Measurements from ENCODE around the gene MACF1. TPM values are rescaled to one million over a fixed set of nuclear protein-coding genes. Genes with fewer than 3 reads are reported as not detected.

MACF1 gene
- total RNA-seq, 2 donors from 2014 or later: 169 to 292 TPM

- peak overlapping the region; percentile 13 for H3K27ac Mint-ChIP-seq
Observed at GRCh38 chr1:39266792-39267191, 62.3 kb downstream of the MACF1 start.

GRCh38 chr1:39268112-39268581 is 63.7 kb downstream of the MACF1 start:
- DNase-seq (peak; percentile 11 to 31), ATAC-seq (replicated peaks in 1 of 2) (peak; percentile 53 to 61)
- Mint-ChIP-seq H3K9me3 (no peaks in the 10 kb centered on the region), H3K27ac (peak overlapping the region; percentile 54), H3K36me3 (ENCODE audit: insufficient read depth in 2 of 2) (peaks cover 6 to 11% of the 10 kb centered on the region in 2 donors), H3K27me3 (ENCODE audit: low read depth) (no peaks in the 10 kb centered on the region), H3K4me3 (peak overlapping the region; percentile 76 to 81), H3K4me1 (ENCODE audit: low read depth) (peaks cover 85% of the 10 kb centered on the region)

More at GRCh38 chr1:39266792-39267191, 62.3 kb downstream of the MACF1 start:
- Mint-ChIP-seq H3K4me3 (peak overlapping the region in 1 of 2 donors; percentile 3), H3K9me3 (no peaks in the 10 kb centered on the region), H3K4me1 (ENCODE audit: low read depth) (peaks cover 90% of the 10 kb centered on the region), H3K27me3 (ENCODE audit: low read depth) (no peaks in the 10 kb centered on the region), H3K36me3 (ENCODE audit: insufficient read depth in 2 of 2) (peaks cover 8 to 13% of the 10 kb centered on the region in 2 donors)
- DNase-seq: no peak
- no peak for ATAC-seq (replicated peaks in 1 of 2)

DNA sequence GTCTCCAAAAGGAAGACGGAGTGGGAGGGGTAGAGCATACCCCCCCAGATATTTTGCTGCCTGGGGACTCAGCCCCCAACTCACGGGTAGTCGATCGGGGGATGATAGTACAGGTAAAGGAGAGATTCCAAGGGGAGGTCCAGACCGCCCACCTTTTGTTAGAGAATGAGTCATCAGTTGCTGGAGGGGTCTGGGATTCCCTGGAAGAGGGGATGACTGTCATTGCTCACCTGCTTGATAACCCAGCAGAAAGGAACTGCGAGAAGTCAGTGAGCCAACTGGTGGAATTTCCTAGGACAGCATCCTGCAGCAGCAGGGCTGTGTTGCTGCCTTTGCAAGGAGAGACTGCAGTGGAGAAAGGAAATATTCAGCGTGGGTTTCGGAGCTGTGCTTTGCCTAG is 64.4 kb downstream of the MACF1 start:
- H3K27ac Mint-ChIP-seq: peak overlapping the region; percentile 20
- no peak for DNase-seq
- no peaks in the 10 kb centered on the region for H3K9me3 Mint-ChIP-seq
- peak overlapping the region; percentile 76 to 81 for H3K4me3 Mint-ChIP-seq
- peaks cover 80% of the 10 kb centered on the region for H3K4me1 Mint-ChIP-seq (ENCODE audit: low read depth)
- H3K27me3 Mint-ChIP-seq (ENCODE audit: low read depth): no peaks in the 10 kb centered on the region
- ATAC-seq (replicated peaks in 1 of 2): no peak
- peaks cover 6 to 11% of the 10 kb centered on the region in 2 donors for H3K36me3 Mint-ChIP-seq (ENCODE audit: insufficient read depth in 2 of 2)

DNA sequence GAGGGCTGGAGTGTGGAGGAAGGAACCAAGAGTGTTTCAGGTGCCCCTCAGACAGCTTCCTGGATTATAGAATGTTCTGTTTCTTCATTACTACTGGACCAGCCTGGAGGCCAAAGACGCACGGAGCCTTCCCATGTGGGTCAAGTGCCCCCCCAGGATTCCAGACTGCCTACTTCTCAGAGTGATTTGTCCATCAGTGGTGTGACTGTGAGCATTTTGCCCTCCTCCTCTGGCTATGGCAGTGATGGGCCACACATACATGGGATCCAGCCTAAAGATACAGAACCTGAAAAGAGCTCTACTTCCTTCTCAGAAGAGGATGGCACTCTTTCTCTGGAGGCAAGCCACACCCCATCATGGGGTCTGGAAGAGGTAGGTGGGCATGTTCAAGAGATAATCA is 64.9 kb downstream of the MACF1 start:
- ATAC-seq (replicated peaks in 1 of 2) (peak; percentile 13 to 29), DNase-seq (no peak)
- H3K27me3 Mint-ChIP-seq (ENCODE audit: low read depth): no peaks in the 10 kb centered on the region
- H3K4me1 Mint-ChIP-seq (ENCODE audit: low read depth): peaks cover 77% of the 10 kb centered on the region
- peak overlapping the region; percentile 44 to 76 for H3K4me3 Mint-ChIP-seq
- no peaks in the 10 kb centered on the region for H3K9me3 Mint-ChIP-seq
- no peak overlapping the region for H3K27ac Mint-ChIP-seq
- peaks cover 6 to 11% of the 10 kb centered on the region in 2 donors for H3K36me3 Mint-ChIP-seq (ENCODE audit: insufficient read depth in 2 of 2)

- H3K4me3 Mint-ChIP-seq: peak overlapping the region; percentile 44 to 76
- peaks cover 73% of the 10 kb centered on the region for H3K4me1 Mint-ChIP-seq (ENCODE audit: low read depth)
- H3K27ac Mint-ChIP-seq: peak overlapping the region; percentile 89
Observed at GRCh38 chr1:39269791-39270342, 65.4 kb downstream of the MACF1 start.

DNA sequence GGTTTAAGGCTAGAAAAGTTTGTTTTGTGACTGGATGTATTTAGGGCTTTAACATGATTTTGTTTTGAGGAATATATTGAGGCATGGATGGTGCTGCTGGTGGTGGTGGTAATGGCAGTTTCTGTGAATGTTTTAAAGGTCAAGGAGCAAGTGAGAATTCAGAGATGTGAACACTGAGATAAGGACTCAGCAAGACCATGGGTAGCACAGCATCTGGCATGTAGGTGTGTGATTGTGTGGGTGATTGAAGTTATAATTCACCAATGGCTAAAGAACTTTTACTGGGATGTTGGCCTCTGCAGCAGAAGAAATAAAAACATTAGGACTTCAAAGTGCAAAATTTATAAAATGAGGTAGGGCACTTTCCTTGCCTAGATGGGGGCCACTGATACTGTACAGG is 65.9 kb downstream of the MACF1 start:
- ATAC-seq (replicated peaks in 1 of 2): no peak
- Mint-ChIP-seq H3K36me3 (ENCODE audit: insufficient read depth in 2 of 2) (peaks cover 6 to 11% of the 10 kb centered on the region in 2 donors), H3K9me3 (no peaks in the 10 kb centered on the region), H3K4me1 (ENCODE audit: low read depth) (peaks cover 68% of the 10 kb centered on the region), H3K27ac (peak overlapping the region; percentile 89), H3K4me3 (peak overlapping the region; percentile 44 to 76), H3K27me3 (ENCODE audit: low read depth) (no peaks in the 10 kb centered on the region)
- DNase-seq: no peak

More at GRCh38 chr1:39269791-39270342, 65.4 kb downstream of the MACF1 start:
- Mint-ChIP-seq H3K36me3 (ENCODE audit: insufficient read depth in 2 of 2) (peaks cover 6 to 11% of the 10 kb centered on the region in 2 donors), H3K27me3 (ENCODE audit: low read depth) (no peaks in the 10 kb centered on the region), H3K9me3 (no peaks in the 10 kb centered on the region)
- ATAC-seq (replicated peaks in 1 of 2) (peak; percentile 64 to 73), DNase-seq (peak; percentile 23 to 25)

GRCh38 chr1:39272027-39272797 is 67.7 kb downstream of the MACF1 start:
- H3K4me1 Mint-ChIP-seq (ENCODE audit: low read depth): peaks cover 55% of the 10 kb centered on the region
- H3K27ac Mint-ChIP-seq: peak overlapping the region; percentile 68
- H3K27me3 Mint-ChIP-seq (ENCODE audit: low read depth): no peaks in the 10 kb centered on the region
- H3K36me3 Mint-ChIP-seq (ENCODE audit: insufficient read depth in 2 of 2): peaks cover 7 to 11% of the 10 kb centered on the region in 2 donors
- ATAC-seq (replicated peaks in 1 of 2) (peak; percentile 45 to 63), DNase-seq (peak in 1 of 2 donors; percentile 20)
- H3K9me3 Mint-ChIP-seq: no peaks in the 10 kb centered on the region
- H3K4me3 Mint-ChIP-seq: peak overlapping the region; percentile 17 to 50

- Mint-ChIP-seq H3K9me3 (no peaks in the 10 kb centered on the region), H3K27ac (peak overlapping the region; percentile 68), H3K36me3 (ENCODE audit: insufficient read depth in 2 of 2) (peaks cover 7 to 11% of the 10 kb centered on the region in 2 donors), H3K4me3 (peak overlapping the region in 1 of 2 donors; percentile 17), H3K4me1 (ENCODE audit: low read depth) (peaks cover 53% of the 10 kb centered on the region), H3K27me3 (ENCODE audit: low read depth) (no peaks in the 10 kb centered on the region)
- no peak for ATAC-seq (replicated peaks in 1 of 2)
- DNase-seq: no peak
Observed at GRCh38 chr1:39272798-39273469, 68.4 kb downstream of the MACF1 start.

DNA sequence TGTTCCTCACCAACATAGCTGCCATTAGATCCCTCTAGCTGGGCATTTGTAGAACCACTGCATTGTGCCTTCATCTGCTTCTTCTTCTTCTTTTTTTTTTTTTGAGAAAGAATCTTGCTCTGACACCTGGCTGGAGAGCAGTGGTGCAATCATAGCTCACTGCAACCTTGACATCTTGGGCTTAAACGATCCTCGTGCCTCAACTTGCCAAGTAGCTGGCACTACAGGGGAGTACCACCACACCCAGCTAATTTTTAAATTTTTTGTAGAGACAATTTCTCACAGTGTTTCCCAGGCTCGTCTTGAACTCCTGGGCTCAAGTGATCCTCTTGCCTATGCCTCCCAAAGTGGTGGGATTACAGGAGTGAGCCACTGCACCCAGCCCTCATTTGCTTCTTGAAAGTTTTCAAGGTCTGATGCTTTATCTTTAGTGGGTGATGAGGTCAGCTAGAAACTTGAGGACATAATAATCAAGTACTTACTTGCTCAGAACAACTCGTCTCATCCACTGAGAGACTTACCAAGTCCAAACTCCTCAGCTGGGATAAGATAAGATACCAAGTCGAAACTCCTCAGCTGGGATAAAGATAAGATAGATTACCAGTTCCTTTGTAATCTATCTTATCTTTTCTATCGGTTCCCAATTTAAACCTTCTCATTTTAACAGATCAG is 71.5 kb downstream of the MACF1 start:
- H3K27ac Mint-ChIP-seq: peak overlapping the region; percentile 50
- H3K4me3 Mint-ChIP-seq: no peak overlapping the region
- no peaks in the 10 kb centered on the region for H3K9me3 Mint-ChIP-seq
- peaks cover 1 to 4% of the 10 kb centered on the region in 2 donors for H3K36me3 Mint-ChIP-seq (ENCODE audit: insufficient read depth in 2 of 2)
- H3K27me3 Mint-ChIP-seq (ENCODE audit: low read depth): no peaks in the 10 kb centered on the region
- DNase-seq: no peak
- no peak for ATAC-seq (replicated peaks in 1 of 2)
- peaks cover 34% of the 10 kb centered on the region for H3K4me1 Mint-ChIP-seq (ENCODE audit: low read depth)

- H3K9me3 Mint-ChIP-seq: no peaks in the 10 kb centered on the region
- H3K27ac Mint-ChIP-seq: peak overlapping the region; percentile 83
- peaks cover 16% of the 10 kb centered on the region for H3K4me1 Mint-ChIP-seq (ENCODE audit: low read depth)
- DNase-seq: no peak
- no peak for ATAC-seq (replicated peaks in 1 of 2)
- H3K4me3 Mint-ChIP-seq: no peak overlapping the region
- peaks cover 1 to 5% of the 10 kb centered on the region in 2 donors for H3K36me3 Mint-ChIP-seq (ENCODE audit: insufficient read depth in 2 of 2)
- no peaks in the 10 kb centered on the region for H3K27me3 Mint-ChIP-seq (ENCODE audit: low read depth)
Observed at GRCh38 chr1:39277879-39278278, 73.4 kb downstream of the MACF1 start.

DNA sequence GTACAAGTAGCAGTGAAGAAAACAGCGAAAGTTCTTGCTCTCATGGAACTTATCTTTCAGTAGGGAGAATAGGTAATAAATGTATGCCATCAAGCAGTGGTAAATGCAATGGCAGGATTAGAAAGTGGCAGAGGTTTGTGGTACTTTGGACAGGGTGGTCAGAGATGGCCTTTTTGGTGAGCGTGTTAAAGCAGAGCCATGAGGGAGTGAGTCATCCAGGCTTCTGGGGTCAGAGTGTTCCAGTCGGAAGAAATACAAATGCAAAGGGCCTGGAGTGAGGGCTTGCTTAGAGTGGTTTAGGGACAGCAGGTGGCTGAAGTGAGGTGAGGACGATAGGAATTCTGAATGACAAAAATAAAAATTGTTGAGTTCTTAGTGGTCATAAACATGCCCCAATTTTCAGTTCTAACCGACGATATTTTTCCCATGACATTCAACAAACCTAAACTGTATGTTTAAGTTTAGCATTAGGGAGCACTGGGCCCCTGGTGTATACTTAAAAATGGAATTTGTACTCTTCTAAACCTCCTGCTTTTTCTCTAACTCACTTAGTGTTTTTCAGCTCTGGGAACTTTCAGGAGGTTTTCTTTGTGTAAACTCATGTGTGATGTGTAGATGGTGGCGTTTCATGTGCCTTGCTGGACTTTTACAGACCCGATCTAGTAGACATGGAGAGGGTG is 78.2 kb downstream of the MACF1 start:
- no peaks in the 10 kb centered on the region for H3K9me3 Mint-ChIP-seq
- H3K4me1 Mint-ChIP-seq (ENCODE audit: low read depth): peaks cover 13% of the 10 kb centered on the region
- ATAC-seq (replicated peaks in 1 of 2) (no peak), DNase-seq (no peak)
- H3K4me3 Mint-ChIP-seq: no peak overlapping the region
- H3K36me3 Mint-ChIP-seq (ENCODE audit: insufficient read depth in 2 of 2): peaks cover 4 to 22% of the 10 kb centered on the region in 2 donors
- H3K27me3 Mint-ChIP-seq (ENCODE audit: low read depth): no peaks in the 10 kb centered on the region
- no peak overlapping the region for H3K27ac Mint-ChIP-seq

DNA sequence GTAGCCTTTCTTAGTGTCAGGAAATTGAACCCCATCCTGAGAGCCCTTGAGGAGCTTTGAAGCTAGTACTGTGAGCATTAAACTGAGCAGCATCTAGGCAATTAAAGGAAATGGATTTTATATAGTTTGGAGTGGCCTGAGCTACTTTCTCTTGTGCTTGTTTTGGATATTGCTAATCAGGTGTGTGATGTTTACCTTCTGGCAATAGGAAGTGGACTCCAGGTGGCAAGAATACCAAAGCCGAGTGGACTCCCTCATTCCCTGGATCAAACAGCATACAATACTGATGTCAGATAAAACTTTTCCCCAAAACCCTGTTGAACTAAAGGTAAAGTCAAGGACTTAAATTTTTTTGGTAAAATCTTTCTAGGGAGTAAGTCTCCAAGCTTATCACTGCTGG is 79.4 kb downstream of the MACF1 start:
- ATAC-seq (replicated peaks in 1 of 2) (no peak), DNase-seq (no peak)
- Mint-ChIP-seq H3K36me3 (ENCODE audit: insufficient read depth in 2 of 2) (peaks cover 6 to 23% of the 10 kb centered on the region in 2 donors), H3K27ac (peak overlapping the region; percentile 75), H3K27me3 (ENCODE audit: low read depth) (no peaks in the 10 kb centered on the region), H3K4me3 (no peak overlapping the region), H3K9me3 (no peaks in the 10 kb centered on the region), H3K4me1 (ENCODE audit: low read depth) (peaks cover 2% of the 10 kb centered on the region)
